Caco-2 (cell line): ENCODE data around the gene MYH9. TPM values are rescaled to one million over a fixed set of nuclear protein-coding genes. Genes with fewer than 3 reads are reported as not detected.
"Not testable (repeated sequence)": the region's sequence is repeated elsewhere in the genome, so short reads cannot be mapped to it uniquely, and the experiment has no call there.

Experiments used
- BruUV-seq: library from RNA; stranded (reverse); fragments of 400-500 nt; replicated peaks from 2 replicates; lab custom pipeline; 2021; lab: Mats Ljungman, UMichigan
- CTCF ChIA-PET: fragments of 300-600 bp; sonication (Branson Sonifier 250); formaldehyde crosslinking; loops from one replicate; lab custom pipeline; 2022; ENCODE audit warnings: antibody characterized with exemption; lab: Charles Lee
- POLR2A ChIA-PET: fragments of 300-600 bp; sonication (Branson Sonifier 250); formaldehyde crosslinking; loops from one replicate; lab custom pipeline; 2022; ENCODE audit warnings: antibody characterized with exemption; lab: Charles Lee
- DNase-seq, 2 experiments: peaks; one replicate each; pipeline versions ENCODE4 v3.0.0 to v3.0.0-alpha.2; 2020 to 2022
- H3K27me3 ChIP-seq: replicated peaks from 2 replicates; pipeline ENCODE4 v1.6.0; 2011; ENCODE audit warnings: low read length; ENCODE audit not compliant: control insufficient read depth, insufficient read depth
- H3K36me3 ChIP-seq: 2 replicates; pipeline ENCODE4 v1.5.1; 2011; ENCODE audit warnings: low read length; ENCODE audit not compliant: control insufficient read depth, insufficient read depth
- H3K4me1 ChIP-seq: fragments of 250-450 bp; sonication (Bioruptor Pico); 2 replicates; pipeline ENCODE4 v1.5.1; 2020; ENCODE audit warnings: mild to moderate bottlenecking
- H3K4me3 ChIP-seq: 2 replicates; pipeline ENCODE4 v1.5.1; 2011; ENCODE audit warnings: low read depth, mild to moderate bottlenecking, control low read depth, low read length
- H3K9me3 ChIP-seq: fragments of 250-450 bp; sonication (Bioruptor Pico); 2 replicates; pipeline ENCODE4 v1.5.1; 2020; ENCODE audit warnings: mild to moderate bottlenecking, moderate library complexity
- H3K27ac Mint-ChIP-seq: one replicate; pipeline ENCODE4 v1.8.0; 2022; ENCODE audit warnings: mixed read lengths; ENCODE audit not compliant: unreplicated experiment
- H3K27me3 Mint-ChIP-seq: one replicate; pipeline ENCODE4 v1.8.0; 2022; ENCODE audit warnings: mixed read lengths; ENCODE audit not compliant: insufficient read depth, unreplicated experiment
- H3K36me3 Mint-ChIP-seq: one replicate; pipeline ENCODE4 v1.8.0; 2022; ENCODE audit warnings: mild to moderate bottlenecking, mixed read lengths; ENCODE audit not compliant: insufficient read depth, unreplicated experiment
- H3K4me1 Mint-ChIP-seq: one replicate; pipeline ENCODE4 v1.8.0; 2022; ENCODE audit warnings: low read depth, mixed read lengths; ENCODE audit not compliant: unreplicated experiment
- H3K4me3 Mint-ChIP-seq: one replicate; pipeline ENCODE4 v1.8.0; 2022; ENCODE audit warnings: mild to moderate bottlenecking, moderate library complexity, mixed read lengths; ENCODE audit not compliant: unreplicated experiment
- H3K9me3 Mint-ChIP-seq: one replicate; pipeline ENCODE4 v1.8.0; 2022; ENCODE audit warnings: mixed read lengths; ENCODE audit not compliant: unreplicated experiment
- CTCF ChIP-seq, 2 experiments: fragments of 200-600 bp in 1 of 2; IDR thresholded peaks; 1 replicate in 1 of 2; 2 replicates in 1 of 2; pipeline versions ENCODE4 v1.5.1 to v1.8.0; 2011 to 2022; ENCODE audit warnings: antibody characterized with exemption in 1 of 2, control low read depth in 1 of 2, inconsistent platforms in 1 of 2, low read depth in 1 of 2, low read length in 1 of 2, mild to moderate bottlenecking in 1 of 2, moderate library complexity in 1 of 2; ENCODE audit not compliant: insufficient read depth in 1 of 2, severe bottlenecking in 1 of 2, unreplicated experiment in 1 of 2
- intact Hi-C: fragments of 100-400 bp; cut with micrococcal nuclease; formaldehyde crosslinking; loops from one replicate; pipeline ENCODE4 v1.10.0; 2022; ENCODE audit not compliant: unreplicated experiment
- total RNA-seq: library from RNA; stranded (reverse); gene quantifications from 2 replicates; pipeline ENCODE4 v1.2.3, GENCODE V29; 2022

MYH9 gene
- total RNA-seq, 1 experiment from 2014 or later, result 513 TPM

- no TSS peak for BruUV-seq
- POLR2A ChIA-PET, result no interaction called here
- CTCF ChIA-PET, result no interaction called here
- Mint-ChIP-seq H3K27ac (peak overlapping the region; percentile 75), H3K36me3 (peaks cover 11% of the 10 kb centered on the region), H3K9me3 (no peaks in the 10 kb centered on the region), H3K4me3 (no peak overlapping the region), H3K4me1 (peaks cover 28% of the 10 kb centered on the region), H3K27me3 (no peaks in the 10 kb centered on the region)
- no peak overlapping the region for H3K4me3 ChIP-seq
- no peaks in the 10 kb centered on the region for H3K36me3 ChIP-seq
- H3K27me3 ChIP-seq, result no peaks in the 10 kb centered on the region
- intact Hi-C loops, result no loop called here
- peaks cover 27% of the 10 kb centered on the region for H3K4me1 ChIP-seq
- H3K9me3 ChIP-seq, result no peaks in the 10 kb centered on the region
- no peak for TF ChIP-seq CTCF (IDR thresholded peaks at IDR 0.05; ENCODE audit: insufficient read depth in 1 of 2, low read depth in 1 of 2, low read length in 1 of 2, severe bottlenecking in 1 of 2, unreplicated experiment in 1 of 2)
- no peak for DNase-seq
These were observed 3.9 kb upstream of the MYH9 start for GRCh38 chr22:36391638-36392037.

- Mint-ChIP-seq H3K4me1 (peaks cover 21% of the 10 kb centered on the region), H3K36me3 (peaks cover 36% of the 10 kb centered on the region), H3K27ac (peak overlapping the region; percentile 81), H3K4me3 (peak overlapping the region; percentile 94)
- not testable (repeated sequence) for H3K9me3 ChIP-seq, BruUV-seq, H3K27me3 Mint-ChIP-seq, H3K27me3 ChIP-seq, H3K4me3 ChIP-seq, H3K9me3 Mint-ChIP-seq, DNase-seq, H3K36me3 ChIP-seq
- intact Hi-C loops, result loop anchor here (2.0 kb wide), 1 partner anchor 22 kb away; no protein-coding TSS in a partner anchor
- ChIA-PET CTCF (interaction anchor here (1.6 kb wide), 2 partner anchors 37 to 81 kb away, joined by 4 to 5 read pairs; no protein-coding TSS in a partner anchor), POLR2A (interaction anchor here (1.7 kb wide), 2 partner anchors 21 to 31 kb away, joined by 7 to 26 read pairs; no protein-coding TSS in a partner anchor)
- peaks cover 21% of the 10 kb centered on the region for H3K4me1 ChIP-seq
These were observed 1.4 kb upstream of the MYH9 start for GRCh38 chr22:36389122-36389521.

GRCh38 chr22:36387709-36387958 is 133 bp downstream of the MYH9 start:
- Histone ChIP-seq H3K4me1 (peaks cover 21% of the 10 kb centered on the region), H3K4me3 (peak overlapping the region; percentile 98), H3K27me3 (no peaks in the 10 kb centered on the region), H3K9me3 (no peaks in the 10 kb centered on the region), H3K36me3 (no peaks in the 10 kb centered on the region; the same call in 1 of the 2 replicates)
- ChIA-PET CTCF (interaction anchor here (1.4 to 1.6 kb wide), 3 partner anchors 11 to 83 kb away, joined by 3 to 5 read pairs (median 4); no protein-coding TSS in a partner anchor), POLR2A (interaction anchor here (0.6 to 2.1 kb wide), 18 partner anchors 9 to 142 kb away, joined by 3 to 26 read pairs (median 5); partner anchors contain the start of genes EIF3D and TXN2)
- no peaks in the 10 kb centered on the region for H3K9me3 Mint-ChIP-seq
- peaks cover 51% of the 10 kb centered on the region for H3K36me3 Mint-ChIP-seq
- no peak for TF ChIP-seq CTCF (IDR thresholded peaks at IDR 0.05; ENCODE audit: insufficient read depth in 1 of 2, low read depth in 1 of 2, low read length in 1 of 2, severe bottlenecking in 1 of 2, unreplicated experiment in 1 of 2)
- no peak for DNase-seq
- peak overlapping the region; percentile 94 for H3K4me3 Mint-ChIP-seq
- H3K27ac Mint-ChIP-seq, result peak overlapping the region; percentile 81
- H3K4me1 Mint-ChIP-seq, result peaks cover 21% of the 10 kb centered on the region
- H3K27me3 Mint-ChIP-seq, result no peaks in the 10 kb centered on the region
- BruUV-seq, result no TSS peak
- intact Hi-C loops, result no loop called here
